Measurements from ENCODE around the gene TXNDC16.

TXNDC16 gene

GRCh38 chr14:52405314-52405713, 147.0 kb downstream of the TXNDC16 start:
- H3K27me3 ChIP-seq (ENCODE audit: control insufficient read depth, low read length): no peaks in the 10 kb centered on the region; the same call in 1 of the 2 replicates
- no peaks in the 10 kb centered on the region for H3K9me2 ChIP-seq (replicated peaks; ENCODE audit: control insufficient read depth, low read length)
- H3K4me3 ChIP-seq (ENCODE audit: low read length): no peak overlapping the region
- H4K20me1 ChIP-seq (ENCODE audit: control insufficient read depth, insufficient read depth, low read depth, low read length): no peaks in the 10 kb centered on the region
- H3K27ac ChIP-seq (ENCODE audit: low read depth, low read length): no peak overlapping the region
- H3K4me2 ChIP-seq (ENCODE audit: low read length): no peak overlapping the region
- H3K4me1 ChIP-seq (ENCODE audit: control insufficient read depth, low read length): no peaks in the 10 kb centered on the region
- no peaks in the 10 kb centered on the region for H3F3A ChIP-seq (ENCODE audit: control insufficient read depth, insufficient read depth)
- H3K9me3 ChIP-seq (ENCODE audit: control insufficient read depth, insufficient read depth, low read length): no peaks in the 10 kb centered on the region
- H3K79me2 ChIP-seq (ENCODE audit: control insufficient read depth, low read length): no peaks in the 10 kb centered on the region
- no peaks in the 10 kb centered on the region for H3K36me3 ChIP-seq (ENCODE audit: control insufficient read depth, low read length)
- no peak for TF ChIP-seq EZH2phosphoT487 (IDR thresholded peaks at IDR 0.05; ENCODE audit: borderline replicate concordance, low read length)
- no peak for TF ChIP-seq CTCF (IDR thresholded peaks at IDR 0.05; ENCODE audit: low read depth, low read length, poor library complexity, severe bottlenecking)

GRCh38 chr14:52402812-52403526, 149.3 kb downstream of the TXNDC16 start:
- H3F3A ChIP-seq (ENCODE audit: control insufficient read depth, insufficient read depth): no peaks in the 10 kb centered on the region
- no peak for TF ChIP-seq CTCF (IDR thresholded peaks at IDR 0.05; ENCODE audit: low read depth, low read length, poor library complexity, severe bottlenecking)
- no peak for TF ChIP-seq EZH2phosphoT487 (IDR thresholded peaks at IDR 0.05; ENCODE audit: borderline replicate concordance, low read length)
- H3K27ac ChIP-seq (ENCODE audit: low read depth, low read length): no peak overlapping the region
- no peak overlapping the region for H3K4me2 ChIP-seq (ENCODE audit: low read length)
- no peaks in the 10 kb centered on the region for H3K79me2 ChIP-seq (ENCODE audit: control insufficient read depth, low read length)
- H3K4me1 ChIP-seq (ENCODE audit: control insufficient read depth, low read length): no peaks in the 10 kb centered on the region
- no peaks in the 10 kb centered on the region for H4K20me1 ChIP-seq (ENCODE audit: control insufficient read depth, insufficient read depth, low read depth, low read length)
- H3K27me3 ChIP-seq (ENCODE audit: control insufficient read depth, low read length): no peaks in the 10 kb centered on the region; the same call in 1 of the 2 replicates
- no peak overlapping the region for H3K4me3 ChIP-seq (ENCODE audit: low read length)
- H3K9me3 ChIP-seq (ENCODE audit: control insufficient read depth, insufficient read depth, low read length): no peaks in the 10 kb centered on the region
- no peaks in the 10 kb centered on the region for H3K9me2 ChIP-seq (replicated peaks; ENCODE audit: control insufficient read depth, low read length)
- H3K36me3 ChIP-seq (ENCODE audit: control insufficient read depth, low read length): no peaks in the 10 kb centered on the region

- Histone ChIP-seq H3K79me2 (ENCODE audit: control insufficient read depth, low read length) (no peaks in the 10 kb centered on the region), H3K4me1 (ENCODE audit: control insufficient read depth, low read length) (no peaks in the 10 kb centered on the region), H3K27me3 (ENCODE audit: control insufficient read depth, low read length) (no peaks in the 10 kb centered on the region; the same call in 1 of the 2 replicates), H3K36me3 (ENCODE audit: control insufficient read depth, low read length) (no peaks in the 10 kb centered on the region), H3K4me2 (ENCODE audit: low read length) (no peak overlapping the region), H4K20me1 (ENCODE audit: control insufficient read depth, insufficient read depth, low read depth, low read length) (no peaks in the 10 kb centered on the region), H3K4me3 (ENCODE audit: low read length) (no peak overlapping the region), H3K9me2 (replicated peaks; ENCODE audit: control insufficient read depth, low read length) (no peaks in the 10 kb centered on the region), H3F3A (ENCODE audit: control insufficient read depth, insufficient read depth) (no peaks in the 10 kb centered on the region), H3K9me3 (ENCODE audit: control insufficient read depth, insufficient read depth, low read length) (no peaks in the 10 kb centered on the region), H3K27ac (ENCODE audit: low read depth, low read length) (no peak overlapping the region)
- TF ChIP-seq CTCF (IDR thresholded peaks at IDR 0.05; ENCODE audit: low read depth, low read length, poor library complexity, severe bottlenecking) (no peak), EZH2phosphoT487 (IDR thresholded peaks at IDR 0.05; ENCODE audit: borderline replicate concordance, low read length) (no peak)
Observed at GRCh38 chr14:52400846-52401245, 151.5 kb downstream of the TXNDC16 start.

Data from DOHH2 (cell line).